Prostate gland (tissue), 2 donors: ENCODE results near the gene ALAD. TPM values are rescaled to one million over a fixed set of nuclear protein-coding genes. Genes with fewer than 3 reads are reported as not detected.
"Not testable (repeated sequence)": the region's sequence is repeated elsewhere in the genome, so short reads cannot be mapped to it uniquely, and the experiment has no call there.

ENCODE experiments used
- DNase-seq: peaks from one replicate; pipeline ENCODE4 v3.0.0-alpha.2; 2019; ENCODE audit warnings: low spot score
- H3K27ac ChIP-seq, 2 donors: fragments of 200-600 bp; sonication (generic); 2 replicates each; pipeline ENCODE4 v1.5.1; 2017 to 2019
- H3K27me3 ChIP-seq: fragments of 200-600 bp; sonication (generic); replicated peaks from 2 replicates; pipeline ENCODE4 v1.5.1; 2019; ENCODE audit not compliant: insufficient read depth
- H3K36me3 ChIP-seq, 2 donors: fragments of 200-600 bp; sonication (generic); 1 replicate in 1 of 2; 2 replicates in 1 of 2; pipeline versions ENCODE4 v1.5.1 to v1.8.1; 2017 to 2019
- H3K4me1 ChIP-seq: fragments of 200-600 bp; sonication (generic); replicated peaks from 2 replicates; pipeline ENCODE4 v1.5.1; 2019
- H3K4me3 ChIP-seq, 2 donors: fragments of 200-600 bp; sonication (generic); 2 replicates each; pipeline ENCODE4 v1.5.1; 2017 to 2019
- H3K9me3 ChIP-seq: fragments of 200-600 bp; sonication (generic); 2 replicates; pipeline ENCODE4 v1.5.1; 2017
- CTCF ChIP-seq, 4 experiments: fragments of 200-600 bp in 2 of 4; fragments of 450-650 bp in 2 of 4; sonication (generic) in 2 of 4; IDR thresholded peaks; 1 replicate in 3 of 4; 2 replicates in 1 of 4; pipeline ENCODE4 v1.5.1; 2016 to 2019; ENCODE audit warnings: antibody characterized with exemption in 4 of 4, mild to moderate bottlenecking in 2 of 4, moderate library complexity in 2 of 4
- POLR2A ChIP-seq: fragments of 450-650 bp; IDR thresholded peaks from one replicate; pipeline ENCODE4 v1.6.1; 2016; ENCODE audit warnings: antibody characterized with exemption, mild to moderate bottlenecking
- POLR2AphosphoS5 ChIP-seq: sonication (generic); formaldehyde crosslinking; IDR thresholded peaks from one replicate; pipeline ENCODE4 v1.6.1; 2017; ENCODE audit warnings: antibody characterized with exemption
- WGBS: methylation state at CpG from one replicate; pipeline ENCODE4 v1.1.5; 2018; 5-methylcytosine and 5-hydroxymethylcytosine counted together
- intact Hi-C: fragments of 100-400 bp; cut with DNase I; formaldehyde crosslinking; loops from one replicate; pipeline ENCODE4 v1.14.2; 2022
- total RNA-seq, 2 donors: library from RNA; depleted of rRNA; stranded (reverse); fragments of >200 nt; gene quantifications; one replicate each; pipeline ENCODE4 v1.1.0, GENCODE V29; 2016

Gene ALAD
- 100 to 1,000 TPM in 1 of 2 donors, 10 to 100 TPM in 1; 59.8 to 103 TPM for total RNA-seq

GRCh38 chr9:113401027-113401792, at the start of gene ALAD:
ALAD (minus strand) TSS chr9:113401284; CDS start chr9:113393559, 7,725 bp downstream.
- peak; percentile 99 for DNase-seq
- Histone ChIP-seq H3K36me3 (no peaks in the 10 kb centered on the region), H3K9me3 (no peaks in the 10 kb centered on the region), H3K4me3 (peak within 1 kb of the TSS; percentile 65 to 89), H3K4me1 (no peaks in the 10 kb centered on the region), H3K27me3 (no peaks in the 10 kb centered on the region), H3K27ac (peak within 1 kb of the TSS; percentile 54 to 76)
- 2% methylated on average over 33 of the region's 50 CpGs for WGBS
- intact Hi-C loops: loop anchor here (10.0 kb wide), 2 partner anchors 86 to 126 kb away; partner anchors contain the start of genes CDC26 and PRPF4
- TF ChIP-seq POLR2AphosphoS5: peak; percentile 94
- TF ChIP-seq POLR2A: peak; percentile 69
- peak; percentile 91 to 98 (median 94) for TF ChIP-seq CTCF (IDR thresholded peaks at IDR 0.05)

GRCh38 chr9:113449376-113449775, 48.3 kb upstream of the ALAD start:
- TF ChIP-seq CTCF (IDR thresholded peaks at IDR 0.05) (no peak), POLR2AphosphoS5 (no peak), POLR2A (no peak)
- no peaks in the 10 kb centered on the region for H3K4me1 ChIP-seq
- no peak overlapping the region for H3K27ac ChIP-seq
- no peak overlapping the region for H3K4me3 ChIP-seq
- DNase-seq: no peak
- H3K9me3 ChIP-seq: no peaks in the 10 kb centered on the region
- no peaks in the 10 kb centered on the region for H3K27me3 ChIP-seq
- no peaks in the 10 kb centered on the region for H3K36me3 ChIP-seq
- WGBS: 36% methylated on average over 2 of the region's 2 CpGs
- intact Hi-C loops: loop anchor here (2.0 kb wide), 1 partner anchor 139 kb away; no protein-coding TSS in a partner anchor

GRCh38 chr9:113446323-113446740, 45.2 kb upstream of the ALAD start:
- no peak overlapping the region for H3K4me3 ChIP-seq
- no peaks in the 10 kb centered on the region for H3K36me3 ChIP-seq
- no peaks in the 10 kb centered on the region for H3K4me1 ChIP-seq
- no peaks in the 10 kb centered on the region for H3K27me3 ChIP-seq
- intact Hi-C loops: loop anchor here (2.0 kb wide), 1 partner anchor 208 kb away; no protein-coding TSS in a partner anchor
- no peak for DNase-seq
- H3K27ac ChIP-seq: no peak overlapping the region
- 61% methylated on average over 3 of the region's 3 CpGs for WGBS
- TF ChIP-seq POLR2AphosphoS5 (no peak), POLR2A (no peak), CTCF (IDR thresholded peaks at IDR 0.05) (peak; percentile 27 to 80 (median 77))
- no peaks in the 10 kb centered on the region for H3K9me3 ChIP-seq

- H3K36me3 ChIP-seq: no peaks in the 10 kb centered on the region
- no peak for DNase-seq
- 94% methylated on average over 2 of the region's 2 CpGs for WGBS
- no peak overlapping the region for H3K27ac ChIP-seq
- no peak overlapping the region for H3K4me3 ChIP-seq
- H3K9me3 ChIP-seq: no peaks in the 10 kb centered on the region
- H3K27me3 ChIP-seq: no peaks in the 10 kb centered on the region
- TF ChIP-seq CTCF (IDR thresholded peaks at IDR 0.05): no peak
- no peak for TF ChIP-seq POLR2AphosphoS5
- no peak for TF ChIP-seq POLR2A
- intact Hi-C loops: no loop called here
- H3K4me1 ChIP-seq: no peaks in the 10 kb centered on the region
These were observed 43.7 kb upstream of the ALAD start for GRCh38 chr9:113444736-113445135.

GRCh38 chr9:113437716-113438115, 36.6 kb upstream of the ALAD start:
- 63% methylated on average over 1 of the region's 1 CpG for WGBS
- H3K9me3 ChIP-seq, H3K27ac ChIP-seq, H3K4me1 ChIP-seq, intact Hi-C loops, DNase-seq, H3K36me3 ChIP-seq, H3K4me3 ChIP-seq, H3K27me3 ChIP-seq: not testable (repeated sequence)
